H1 (cell line): ENCODE measurements around the gene JOSD2. TPM values are rescaled to one million over a fixed set of nuclear protein-coding genes. Genes with fewer than 3 reads are reported as not detected.

ENCODE experiments used
- BCL11A ChIP-seq, 2 experiments: IDR thresholded peaks; one replicate each; pipeline ENCODE4 v1.6.1; 2011; ENCODE audit warnings: low read depth in 2 of 2, low read length in 2 of 2, mild to moderate bottlenecking in 2 of 2
- JUN ChIP-seq: IDR thresholded peaks from 2 replicates; pipeline ENCODE4 v1.6.1; 2011; ENCODE audit warnings: low read depth, mild to moderate bottlenecking, improper control_type of control experiment, low read length
- TEAD4 ChIP-seq: IDR thresholded peaks from 2 replicates; pipeline ENCODE4 v1.6.1; 2012; ENCODE audit warnings: low read depth, low read length, inconsistent platforms, mixed read lengths
- polyA plus RNA-seq, 7 experiments: library from polyadenylated mRNA; depleted of rRNA in 3 of 7; stranded (reverse) in 5 of 7; unstranded in 2 of 7; fragments of >200 nt in 5 of 7; fragments of 200-250 nt in 2 of 7; gene quantifications; 1 replicate in 5 of 7; 2 replicates in 1 of 7; 4 replicates in 1 of 7; pipeline versions ENCODE4 v1.2.1 to v1.2.3, GENCODE V29; 2011 to 2013; ENCODE audit warnings: missing spikeins in 2 of 7, mixed read lengths in 2 of 7
- total RNA-seq: library from RNA; stranded (reverse); fragmentation: NEBNext Ultra II Directional; extraction: Animal tissue kit (Norgen Biotek cat#: 25700); gene quantifications from 2 replicates; pipeline ENCODE4 v1.2.1, GENCODE V29; 2021

JOSD2 gene
- total and polyA plus RNA-seq, 2 of the 8 experiments (the other 6 are each of a cell fraction or from before 2014, with no cell fraction given): 1.9 to 6.6 TPM

GRCh38 chr19:50513746-50514345 lies 2.9 kb upstream of the JOSD2 start, which contains the start of gene ASPDH (continued):
- TF ChIP-seq BCL11A (IDR thresholded peaks at IDR 0.05; ENCODE audit: low read depth in 2 of 2, low read length in 2 of 2): no peak
- TF ChIP-seq JUN: no peak
- TF ChIP-seq TEAD4: no peak
